HG03558 (cell line): ENCODE measurements around the gene MTMR8.

ENCODE experiments used
- ATAC-seq: cut with Tn5 transposase; IDR thresholded peaks from one replicate; pipeline ENCODE4 v1.9.1; 2021; ENCODE audit warnings: moderate number of reproducible peaks; ENCODE audit not compliant: unreplicated experiment; ENCODE audit errors: extremely low read depth

Gene MTMR8

GRCh38 chrX:64321507-64321906, 73.7 kb downstream of the MTMR8 start:
- no peak for ATAC-seq

GRCh38 chrX:64313624-64314023, 81.6 kb downstream of the MTMR8 start:
- ATAC-seq: no peak

- no peak for ATAC-seq
Observed at GRCh38 chrX:64306712-64307111, 88.5 kb downstream of the MTMR8 start.

- no peak for ATAC-seq
Observed at GRCh38 chrX:64291123-64291522, 104.1 kb downstream of the MTMR8 start.

GRCh38 chrX:64265265-64265664, 130.0 kb downstream of the MTMR8 start:
- ATAC-seq: no peak

- ATAC-seq: no peak
Observed at GRCh38 chrX:64230123-64230970, 164.9 kb downstream of the MTMR8 start, which contains the start of gene ASB12. Gene ASB12 (minus strand): TSS chrX:64230607. CDS start chrX:64225650, 4,957 bp downstream.

- no peak for ATAC-seq
Observed at GRCh38 chrX:64229154-64229553, 166.1 kb downstream of the MTMR8 start.
